HEK293 (cell line): ENCODE results near the gene PTPRN2.

Experiments used
- CTCF ChIA-PET: fragments of 350-600 bp; formaldehyde crosslinking; extraction: SDS; loops from one replicate; lab custom pipeline; 2021; ENCODE audit warnings: antibody characterized with exemption; lab: Yijun Ruan, JAX
- POLR2A ChIA-PET: fragments of 300-600 bp; formaldehyde crosslinking; extraction: SDS; loops from one replicate; lab custom pipeline; 2020; ENCODE audit warnings: antibody characterized with exemption, inconsistent platforms; lab: Yijun Ruan, JAX
- H3K27ac ChIP-seq: fragments of 200-500 bp; sonication (Bioruptor generic); 2 replicates; pipeline ENCODE4 v1.5.1; 2014; ENCODE audit warnings: low read depth, low read length, control low read depth, inconsistent platforms; ENCODE audit errors: extremely low read depth
- H3K36me3 ChIP-seq, 2 experiments: fragments of 200-500 bp in 1 of 2; sonication (Bioruptor generic) in 1 of 2; 1 replicate in 1 of 2; 2 replicates in 1 of 2; pipeline ENCODE4 v1.5.1; 2014 to 2017; ENCODE audit warnings: inconsistent platforms in 2 of 2, low read length in 2 of 2; ENCODE audit not compliant: control insufficient read depth in 2 of 2, insufficient read depth in 1 of 2
- H3K4me1 ChIP-seq: fragments of 200-500 bp; sonication (Bioruptor generic); 2 replicates; pipeline ENCODE4 v1.5.1; 2014; ENCODE audit warnings: mild to moderate bottlenecking, low read length, inconsistent platforms; ENCODE audit not compliant: control insufficient read depth, insufficient read depth
- H3K4me3 ChIP-seq: 2 replicates; pipeline ENCODE4 v1.5.1; 2011; ENCODE audit warnings: low read depth, mild to moderate bottlenecking, control low read depth, low read length, moderate library complexity
- H3K9me3 ChIP-seq: fragments of 200-500 bp; sonication (Bioruptor generic); 2 replicates; pipeline ENCODE4 v1.5.1; 2014; ENCODE audit warnings: low read depth, low read length, inconsistent platforms; ENCODE audit not compliant: control insufficient read depth, insufficient read depth
- BCL11A ChIP-seq: fragments of 450-650 bp; formaldehyde crosslinking; IDR thresholded peaks from 2 replicates; pipeline ENCODE4 v1.5.1; 2016; ENCODE audit warnings: low read depth, missing biosample characterization, missing genetic modification characterization
- GFI1B ChIP-seq: fragments of 450-650 bp; formaldehyde crosslinking; IDR thresholded peaks from 2 replicates; pipeline ENCODE4 v1.5.1; 2016; ENCODE audit warnings: missing biosample characterization, missing genetic modification characterization
- HOXA7 ChIP-seq: sonication (generic); formaldehyde crosslinking; IDR thresholded peaks from 2 replicates; pipeline ENCODE4 v1.8.1; 2022; ENCODE audit warnings: missing genetic modification reagents, borderline replicate concordance
- KLF8 ChIP-seq: fragments of 450-650 bp; formaldehyde crosslinking; IDR thresholded peaks from 2 replicates; pipeline ENCODE4 v1.5.1; 2016; ENCODE audit warnings: missing biosample characterization, missing genetic modification characterization
- MYNN ChIP-seq: fragments of 450-650 bp; formaldehyde crosslinking; IDR thresholded peaks from 2 replicates; pipeline ENCODE4 v1.5.1; 2016; ENCODE audit warnings: missing biosample characterization, missing genetic modification characterization, borderline replicate concordance
- SCRT2 ChIP-seq: fragments of 450-650 bp; formaldehyde crosslinking; IDR thresholded peaks from 2 replicates; pipeline ENCODE4 v1.5.1; 2016; ENCODE audit warnings: missing biosample characterization, missing genetic modification characterization
- ZBTB17 ChIP-seq: fragments of 450-650 bp; formaldehyde crosslinking; IDR thresholded peaks from 2 replicates; pipeline ENCODE4 v1.5.1; 2016; ENCODE audit warnings: missing biosample characterization, missing genetic modification characterization
- ZBTB20 ChIP-seq: fragments of 450-650 bp; formaldehyde crosslinking; IDR thresholded peaks from 2 replicates; pipeline ENCODE4 v1.5.1; 2016; ENCODE audit warnings: missing biosample characterization, missing genetic modification characterization
- ZFP69B ChIP-seq: fragments of 450-650 bp; formaldehyde crosslinking; IDR thresholded peaks from 2 replicates; pipeline ENCODE4 v1.5.1; 2016; ENCODE audit warnings: missing biosample characterization, missing genetic modification characterization
- ZNF112 ChIP-seq: fragments of 450-650 bp; formaldehyde crosslinking; IDR thresholded peaks from 2 replicates; pipeline ENCODE4 v1.5.0; 2017; ENCODE audit warnings: missing biosample characterization, missing genetic modification characterization
- ZNF157 ChIP-seq: fragments of 450-650 bp; formaldehyde crosslinking; IDR thresholded peaks from 2 replicates; pipeline ENCODE4 v1.5.1; 2016; ENCODE audit warnings: missing biosample characterization, missing genetic modification characterization
- ZNF169 ChIP-seq: fragments of 450-650 bp; formaldehyde crosslinking; IDR thresholded peaks from 2 replicates; pipeline ENCODE4 v1.5.1; 2016; ENCODE audit warnings: missing biosample characterization, missing genetic modification characterization
- ZNF175 ChIP-seq: fragments of 450-650 bp; formaldehyde crosslinking; IDR thresholded peaks from 2 replicates; pipeline ENCODE4 v1.5.1; 2016; ENCODE audit warnings: missing biosample characterization, missing genetic modification characterization
- ZNF19 ChIP-seq: fragments of 450-650 bp; formaldehyde crosslinking; IDR thresholded peaks from 2 replicates; pipeline ENCODE4; 2016; ENCODE audit warnings: missing biosample characterization, missing genetic modification characterization, low read depth
- ZNF211 ChIP-seq: fragments of 450-650 bp; formaldehyde crosslinking; IDR thresholded peaks from 2 replicates; pipeline ENCODE4 v1.5.1; 2016; ENCODE audit warnings: low read depth, missing biosample characterization, missing genetic modification characterization
- ZNF23 ChIP-seq: fragments of 450-650 bp; formaldehyde crosslinking; IDR thresholded peaks from 2 replicates; pipeline ENCODE4 v1.5.1; 2016; ENCODE audit warnings: missing biosample characterization, missing genetic modification characterization, borderline replicate concordance
- ZNF311 ChIP-seq: fragments of 450-650 bp; formaldehyde crosslinking; IDR thresholded peaks from 2 replicates; pipeline ENCODE4 v1.5.1; 2017; ENCODE audit warnings: missing biosample characterization, missing genetic modification characterization, borderline replicate concordance
- ZNF549 ChIP-seq: fragments of 450-650 bp; IDR thresholded peaks from 2 replicates; pipeline ENCODE4 v1.5.1; 2018; ENCODE audit warnings: missing biosample characterization, missing genetic modification characterization, mild to moderate bottlenecking, inconsistent platforms, moderate library complexity
- ZNF677 ChIP-seq: fragments of 450-650 bp; IDR thresholded peaks from 2 replicates; pipeline ENCODE4 v1.5.0; 2018; ENCODE audit warnings: missing biosample characterization, mild to moderate bottlenecking, missing genetic modification characterization, moderate library complexity
- ZNF747 ChIP-seq: fragments of 450-650 bp; formaldehyde crosslinking; IDR thresholded peaks from 2 replicates; pipeline ENCODE4 v1.5.1; 2016; ENCODE audit warnings: missing biosample characterization, missing genetic modification characterization
- ZNF76 ChIP-seq: fragments of 450-650 bp; formaldehyde crosslinking; IDR thresholded peaks from 2 replicates; pipeline ENCODE4; 2016; ENCODE audit warnings: low read depth, missing biosample characterization, missing genetic modification characterization, borderline replicate concordance
- ZNF791 ChIP-seq: fragments of 450-650 bp; formaldehyde crosslinking; IDR thresholded peaks from 2 replicates; pipeline ENCODE4 v1.5.1; 2016; ENCODE audit warnings: missing biosample characterization, missing genetic modification characterization
- TF ChIP-seq, protein P1 (sequence below): fragments of 450-650 bp; formaldehyde crosslinking; IDR thresholded peaks from 2 replicates; pipeline ENCODE4 v1.5.1; 2016; ENCODE audit warnings: missing biosample characterization, missing genetic modification characterization, borderline replicate concordance
- TF ChIP-seq, protein P2 (sequence below): fragments of 450-650 bp; formaldehyde crosslinking; IDR thresholded peaks from 2 replicates; pipeline ENCODE4 v1.5.1; 2016; ENCODE audit warnings: missing biosample characterization, missing genetic modification characterization, low read depth
- TF ChIP-seq, protein P3 (sequence below): fragments of 450-650 bp; formaldehyde crosslinking; IDR thresholded peaks from 2 replicates; pipeline ENCODE4 v1.5.1; 2016; ENCODE audit warnings: missing biosample characterization, missing genetic modification characterization

PTPRN2 gene

DNA sequence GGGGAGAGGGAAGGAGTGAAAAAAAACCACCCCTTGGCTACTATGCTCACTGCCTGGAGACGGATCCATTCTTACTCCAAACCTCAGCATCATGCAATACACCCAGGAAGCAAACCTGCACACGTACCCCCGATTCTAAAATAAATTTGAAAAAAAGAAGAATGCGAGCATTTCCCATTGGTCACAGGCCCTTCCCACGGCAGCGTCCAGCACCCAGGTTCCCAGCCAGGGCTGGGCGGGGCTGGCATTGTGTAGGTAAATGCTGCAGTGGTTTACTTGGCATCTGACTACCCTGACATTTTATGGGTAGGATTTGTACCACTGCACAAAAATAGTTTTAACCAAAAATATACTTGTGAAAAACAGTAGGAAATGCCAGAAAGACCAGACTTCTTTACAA lies 831.9 kb downstream of the PTPRN2 start:
- H3K4me3 ChIP-seq = no peak overlapping the region
- H3K9me3 ChIP-seq = no peaks in the 10 kb centered on the region
- TF ChIP-seq ZBTB20 (tag by site-specific recombination) (no peak), KLF8 (tag by site-specific recombination) (no peak), ZNF23 (tag by site-specific recombination) (no peak), ZNF677 (tag by site-specific recombination) (no peak), BCL11A (no peak), MYNN (tag by site-specific recombination) (no peak)
- TF ChIP-seq, protein P1, sequence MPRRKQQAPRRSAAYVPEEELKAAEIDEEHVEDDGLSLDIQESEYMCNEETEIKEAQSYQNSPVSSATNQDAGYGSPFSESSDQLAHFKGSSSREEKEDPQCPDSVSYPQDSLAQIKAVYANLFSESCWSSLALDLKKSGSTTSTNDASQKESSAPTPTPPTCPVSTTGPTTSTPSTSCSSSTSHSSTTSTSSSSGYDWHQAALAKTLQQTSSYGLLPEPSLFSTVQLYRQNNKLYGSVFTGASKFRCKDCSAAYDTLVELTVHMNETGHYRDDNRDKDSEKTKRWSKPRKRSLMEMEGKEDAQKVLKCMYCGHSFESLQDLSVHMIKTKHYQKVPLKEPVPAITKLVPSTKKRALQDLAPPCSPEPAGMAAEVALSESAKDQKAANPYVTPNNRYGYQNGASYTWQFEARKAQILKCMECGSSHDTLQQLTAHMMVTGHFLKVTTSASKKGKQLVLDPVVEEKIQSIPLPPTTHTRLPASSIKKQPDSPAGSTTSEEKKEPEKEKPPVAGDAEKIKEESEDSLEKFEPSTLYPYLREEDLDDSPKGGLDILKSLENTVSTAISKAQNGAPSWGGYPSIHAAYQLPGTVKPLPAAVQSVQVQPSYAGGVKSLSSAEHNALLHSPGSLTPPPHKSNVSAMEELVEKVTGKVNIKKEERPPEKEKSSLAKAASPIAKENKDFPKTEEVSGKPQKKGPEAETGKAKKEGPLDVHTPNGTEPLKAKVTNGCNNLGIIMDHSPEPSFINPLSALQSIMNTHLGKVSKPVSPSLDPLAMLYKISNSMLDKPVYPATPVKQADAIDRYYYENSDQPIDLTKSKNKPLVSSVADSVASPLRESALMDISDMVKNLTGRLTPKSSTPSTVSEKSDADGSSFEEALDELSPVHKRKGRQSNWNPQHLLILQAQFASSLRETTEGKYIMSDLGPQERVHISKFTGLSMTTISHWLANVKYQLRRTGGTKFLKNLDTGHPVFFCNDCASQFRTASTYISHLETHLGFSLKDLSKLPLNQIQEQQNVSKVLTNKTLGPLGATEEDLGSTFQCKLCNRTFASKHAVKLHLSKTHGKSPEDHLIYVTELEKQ = no peak
- no peak overlapping the region for H3K27ac ChIP-seq
- no peaks in the 10 kb centered on the region for H3K4me1 ChIP-seq
- H3K36me3 ChIP-seq = no peaks in the 10 kb centered on the region
- ChIA-PET CTCF (no interaction called here), POLR2A (no interaction called here)

DNA sequence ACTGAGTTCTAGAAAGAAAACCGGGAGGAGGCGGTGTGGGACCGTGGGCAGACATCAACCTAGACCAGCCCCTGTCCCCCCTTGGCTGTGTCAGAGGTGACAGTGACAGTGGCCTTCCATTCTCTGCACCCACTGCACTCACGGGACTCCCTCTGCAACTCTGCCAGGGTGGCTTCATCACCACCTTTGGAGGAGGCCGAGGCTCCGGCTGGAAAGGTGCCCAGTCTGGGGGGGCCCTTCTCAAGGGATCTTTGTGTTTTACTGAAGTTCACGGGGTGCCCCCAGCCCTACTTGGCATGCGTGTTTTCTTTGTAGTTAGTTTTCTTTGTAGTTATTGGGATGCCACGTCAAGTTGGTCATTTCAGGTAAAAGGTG lies 833.2 kb downstream of the PTPRN2 start:
- H3K4me3 ChIP-seq = no peak overlapping the region
- TF ChIP-seq SCRT2 (tag by site-specific recombination) (no peak), ZFP69B (tag by site-specific recombination) (no peak), ZNF549 (tag by site-specific recombination) (no peak), ZNF76 (tag by site-specific recombination) (no peak)
- no peak overlapping the region for H3K27ac ChIP-seq
- H3K4me1 ChIP-seq = no peaks in the 10 kb centered on the region
- H3K9me3 ChIP-seq = no peaks in the 10 kb centered on the region
- POLR2A ChIA-PET = no interaction called here
- H3K36me3 ChIP-seq = no peaks in the 10 kb centered on the region
- CTCF ChIA-PET = no interaction called here

DNA sequence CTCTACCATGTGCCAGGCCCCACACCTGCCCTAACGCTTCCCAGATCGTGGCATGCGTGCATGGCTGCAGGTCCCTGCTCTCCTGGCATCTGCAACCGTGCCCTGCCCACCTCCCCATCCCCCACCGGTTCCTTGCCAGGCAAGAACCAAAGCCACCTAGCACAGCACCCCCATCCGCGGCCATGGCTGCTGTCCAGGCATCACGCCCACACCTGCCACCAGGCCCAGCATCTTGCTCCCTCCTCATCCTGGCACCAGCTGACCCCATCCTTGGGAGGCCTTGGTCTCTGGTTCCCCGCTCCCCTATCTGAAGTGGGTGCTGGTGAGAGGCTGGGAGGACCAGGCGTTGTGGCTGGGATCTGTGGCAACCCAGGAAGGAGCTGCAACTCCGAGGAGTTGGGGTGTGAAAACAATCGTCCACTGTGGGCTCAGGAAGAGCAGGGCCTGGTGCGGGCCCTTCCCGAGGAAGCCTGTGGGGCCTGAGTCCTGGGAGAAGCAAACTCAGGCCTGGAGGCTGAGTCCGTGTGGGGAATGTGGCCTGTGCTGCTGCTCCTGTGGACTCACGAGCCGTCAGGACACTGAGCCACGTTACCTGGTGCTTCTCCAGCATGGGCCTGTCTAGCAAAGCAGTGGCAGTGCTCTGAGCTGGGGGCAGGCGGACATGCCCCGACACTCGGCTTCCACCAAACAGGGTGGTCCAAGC lies 833.8 kb downstream of the PTPRN2 start:
- Histone ChIP-seq H3K36me3 (no peaks in the 10 kb centered on the region), H3K9me3 (no peaks in the 10 kb centered on the region), H3K4me1 (no peaks in the 10 kb centered on the region), H3K4me3 (no peak overlapping the region), H3K27ac (no peak overlapping the region)
- ChIA-PET CTCF (no interaction called here), POLR2A (no interaction called here)
- TF ChIP-seq ZNF311 (tag by site-specific recombination) = no peak
- TF ChIP-seq ZNF747 (tag by site-specific recombination) = no peak
- TF ChIP-seq, protein P2, sequence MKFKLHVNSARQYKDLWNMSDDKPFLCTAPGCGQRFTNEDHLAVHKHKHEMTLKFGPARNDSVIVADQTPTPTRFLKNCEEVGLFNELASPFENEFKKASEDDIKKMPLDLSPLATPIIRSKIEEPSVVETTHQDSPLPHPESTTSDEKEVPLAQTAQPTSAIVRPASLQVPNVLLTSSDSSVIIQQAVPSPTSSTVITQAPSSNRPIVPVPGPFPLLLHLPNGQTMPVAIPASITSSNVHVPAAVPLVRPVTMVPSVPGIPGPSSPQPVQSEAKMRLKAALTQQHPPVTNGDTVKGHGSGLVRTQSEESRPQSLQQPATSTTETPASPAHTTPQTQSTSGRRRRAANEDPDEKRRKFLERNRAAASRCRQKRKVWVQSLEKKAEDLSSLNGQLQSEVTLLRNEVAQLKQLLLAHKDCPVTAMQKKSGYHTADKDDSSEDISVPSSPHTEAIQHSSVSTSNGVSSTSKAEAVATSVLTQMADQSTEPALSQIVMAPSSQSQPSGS = no peak
- TF ChIP-seq, protein P3, sequence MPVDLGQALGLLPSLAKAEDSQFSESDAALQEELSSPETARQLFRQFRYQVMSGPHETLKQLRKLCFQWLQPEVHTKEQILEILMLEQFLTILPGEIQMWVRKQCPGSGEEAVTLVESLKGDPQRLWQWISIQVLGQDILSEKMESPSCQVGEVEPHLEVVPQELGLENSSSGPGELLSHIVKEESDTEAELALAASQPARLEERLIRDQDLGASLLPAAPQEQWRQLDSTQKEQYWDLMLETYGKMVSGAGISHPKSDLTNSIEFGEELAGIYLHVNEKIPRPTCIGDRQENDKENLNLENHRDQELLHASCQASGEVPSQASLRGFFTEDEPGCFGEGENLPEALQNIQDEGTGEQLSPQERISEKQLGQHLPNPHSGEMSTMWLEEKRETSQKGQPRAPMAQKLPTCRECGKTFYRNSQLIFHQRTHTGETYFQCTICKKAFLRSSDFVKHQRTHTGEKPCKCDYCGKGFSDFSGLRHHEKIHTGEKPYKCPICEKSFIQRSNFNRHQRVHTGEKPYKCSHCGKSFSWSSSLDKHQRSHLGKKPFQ (tag by site-specific recombination) = no peak
- no peak for TF ChIP-seq ZNF19
- no peak for TF ChIP-seq ZNF211
- no peak for TF ChIP-seq ZNF112 (tag by site-specific recombination)
- no peak for TF ChIP-seq GFI1B (tag by site-specific recombination)
- TF ChIP-seq ZNF169 (tag by site-specific recombination) = no peak
- no peak for TF ChIP-seq ZBTB17
- no peak for TF ChIP-seq BCL11A
- TF ChIP-seq ZNF157 (tag by site-specific recombination) = no peak
- no peak for TF ChIP-seq HOXA7 (CRISPR knock-in tag)
- no peak for TF ChIP-seq ZNF791
- no peak for TF ChIP-seq ZNF175 (tag by site-specific recombination)
